HG02678 (cell line): ENCODE data around the gene FSD1L.

Experiments used
- ATAC-seq: cut with Tn5 transposase; IDR thresholded peaks from one replicate; pipeline ENCODE4 v1.9.1; 2021; ENCODE audit warnings: mild to moderate bottlenecking, moderate library complexity; ENCODE audit not compliant: unreplicated experiment

The FSD1L gene

GRCh38 chr9:105432247-105432842, 15.5 kb upstream of the FSD1L start:
- no peak for ATAC-seq

GRCh38 chr9:105435453-105435852, 12.4 kb upstream of the FSD1L start:
- no peak for ATAC-seq

GRCh38 chr9:105436783-105437182, 11.1 kb upstream of the FSD1L start:
- ATAC-seq, result no peak

- no peak for ATAC-seq
Measured at GRCh38 chr9:105437704-105438103, 10.1 kb upstream of the FSD1L start.

- ATAC-seq, result no peak
Measured at GRCh38 chr9:105438141-105438806, 9.6 kb upstream of the FSD1L start.

GRCh38 chr9:105439428-105439827, 8.4 kb upstream of the FSD1L start:
- ATAC-seq, result no peak

GRCh38 chr9:105441616-105442160, 6.1 kb upstream of the FSD1L start:
- ATAC-seq, result no peak

- no peak for ATAC-seq
Measured at GRCh38 chr9:105443121-105443520, 4.7 kb upstream of the FSD1L start.

GRCh38 chr9:105444130-105444529, 3.7 kb upstream of the FSD1L start:
- no peak for ATAC-seq

- ATAC-seq, result no peak
Measured at GRCh38 chr9:105445203-105445881, 2.5 kb upstream of the FSD1L start.

GRCh38 chr9:105447386-105447813, 434 bp upstream of the FSD1L start:
- ATAC-seq, result no peak

- no peak for ATAC-seq
Measured at GRCh38 chr9:105449081-105449480, 1.2 kb downstream of the FSD1L start.

GRCh38 chr9:105452185-105452584, 4.4 kb downstream of the FSD1L start:
- no peak for ATAC-seq

- ATAC-seq, result no peak
Measured at GRCh38 chr9:105455836-105456475, 8.1 kb downstream of the FSD1L start.

- no peak for ATAC-seq
Measured at GRCh38 chr9:105457560-105458294, 9.9 kb downstream of the FSD1L start.

- ATAC-seq, result no peak
Measured at GRCh38 chr9:105458404-105458803, 10.6 kb downstream of the FSD1L start.

- no peak for ATAC-seq
Measured at GRCh38 chr9:105459336-105459735, 11.5 kb downstream of the FSD1L start.

GRCh38 chr9:105466898-105467455, 19.1 kb downstream of the FSD1L start:
- no peak for ATAC-seq

- ATAC-seq, result no peak
Measured at GRCh38 chr9:105468875-105469274, 21.0 kb downstream of the FSD1L start.

GRCh38 chr9:105473221-105473620, 25.4 kb downstream of the FSD1L start:
- ATAC-seq, result no peak
